HepG2 (cell line): ENCODE measurements around the gene CIAO2B. TPM values are rescaled to one million over a fixed set of nuclear protein-coding genes. Genes with fewer than 3 reads are reported as not detected.

ENCODE experiments used
- ARNT2 ChIP-seq: sonication (generic); formaldehyde crosslinking; IDR thresholded peaks from 2 replicates; pipeline ENCODE4 v1.8.0; 2022; ENCODE audit warnings: mild to moderate bottlenecking, low read depth, missing genetic modification reagents, moderate library complexity
- ASH2L ChIP-seq: fragments of 300-600, 200-600 bp; sonication (generic); IDR thresholded peaks from 2 replicates; pipeline ENCODE4 v1.7.0; 2017; ENCODE audit warnings: low read depth, mild to moderate bottlenecking, moderate library complexity, mixed read lengths, low read length; ENCODE audit not compliant: insufficient read length
- CBX1 ChIP-seq: IDR thresholded peaks from one replicate; pipeline ENCODE4 v1.6.1; 2016; ENCODE audit warnings: antibody characterized with exemption, low read depth
- HDAC6 ChIP-seq: fragments of 200-600 bp; sonication (generic); IDR thresholded peaks from 2 replicates; pipeline ENCODE4 v1.7.0; 2017; ENCODE audit warnings: mild to moderate bottlenecking, antibody characterized with exemption, low read length, low read depth
- HNRNPL ChIP-seq: fragments of 200-400 bp; formaldehyde crosslinking; IDR thresholded peaks from 2 replicates; pipeline ENCODE4 v1.6.1; 2017; ENCODE audit warnings: mild to moderate bottlenecking, low read depth, low read length
- HOXD1 ChIP-seq: sonication (generic); formaldehyde crosslinking; IDR thresholded peaks from 2 replicates; pipeline ENCODE4 v1.5.0; 2020; ENCODE audit warnings: missing genetic modification reagents
- IKZF1 ChIP-seq: fragments of 450-650 bp; IDR thresholded peaks from 2 replicates; pipeline ENCODE4 v1.7.1; 2016
- KDM4B ChIP-seq: sonication (generic); formaldehyde crosslinking; IDR thresholded peaks from 2 replicates; pipeline ENCODE4 v1.4.0; 2020; ENCODE audit warnings: missing genetic modification reagents
- MYC ChIP-seq: sonication (generic); formaldehyde crosslinking; IDR thresholded peaks from 2 replicates; pipeline ENCODE4 v1.9.0; 2021; ENCODE audit warnings: missing genetic modification reagents, borderline replicate concordance
- NR2F2 ChIP-seq: IDR thresholded peaks from 2 replicates; pipeline ENCODE4 v1.6.1; 2012; ENCODE audit warnings: low read depth, inconsistent platforms, borderline replicate concordance
- PTBP1 ChIP-seq: fragments of 200-400 bp; formaldehyde crosslinking; IDR thresholded peaks from 2 replicates; pipeline ENCODE4 v1.6.1; 2018; ENCODE audit warnings: low read length, low read depth; ENCODE audit not compliant: poor library complexity, severe bottlenecking
- SATB2 ChIP-seq: sonication (generic); formaldehyde crosslinking; IDR thresholded peaks from 2 replicates; pipeline ENCODE4 v1.5.0; 2020; ENCODE audit warnings: missing genetic modification reagents
- ZBTB42 ChIP-seq: sonication (generic); formaldehyde crosslinking; IDR thresholded peaks from 2 replicates; pipeline ENCODE4 v1.5.0; 2020; ENCODE audit warnings: mild to moderate bottlenecking, missing genetic modification reagents
- ZC3H4 ChIP-seq: sonication (generic); formaldehyde crosslinking; IDR thresholded peaks from 2 replicates; pipeline ENCODE4 v1.4.0; 2020; ENCODE audit warnings: missing genetic modification reagents, borderline replicate concordance
- ZFP62 ChIP-seq: sonication (generic); formaldehyde crosslinking; IDR thresholded peaks from 2 replicates; pipeline ENCODE4 v1.4.0; 2020; ENCODE audit warnings: missing genetic modification reagents
- ZIK1 ChIP-seq: sonication (generic); formaldehyde crosslinking; IDR thresholded peaks from 2 replicates; pipeline ENCODE4 v1.5.0; 2020; ENCODE audit warnings: mild to moderate bottlenecking, low read depth, missing genetic modification reagents, borderline replicate concordance
- ZNF256 ChIP-seq: sonication (generic); formaldehyde crosslinking; conservative IDR thresholded peaks from 2 replicates; pipeline ENCODE4 v1.4.0; 2020; ENCODE audit warnings: missing genetic modification reagents
- ZNF264 ChIP-seq: sonication (generic); formaldehyde crosslinking; IDR thresholded peaks from 2 replicates; pipeline ENCODE4 v1.4.0; 2020; ENCODE audit warnings: missing genetic modification reagents
- ZNF446 ChIP-seq: sonication (generic); formaldehyde crosslinking; IDR thresholded peaks from 2 replicates; pipeline ENCODE4 v1.5.0; 2020; ENCODE audit warnings: mild to moderate bottlenecking, missing genetic modification reagents
- ZNF562 ChIP-seq: sonication (generic); formaldehyde crosslinking; IDR thresholded peaks from 2 replicates; pipeline ENCODE4 v1.8.0; 2022; ENCODE audit warnings: missing genetic modification reagents, borderline replicate concordance
- ZNF883 ChIP-seq: sonication (generic); formaldehyde crosslinking; IDR thresholded peaks from 2 replicates; pipeline ENCODE4 v1.5.1; 2020; ENCODE audit warnings: mild to moderate bottlenecking, missing genetic modification reagents; ENCODE audit errors: not compliant biosample characterization
- ZSCAN20 ChIP-seq: sonication (generic); formaldehyde crosslinking; IDR thresholded peaks from 2 replicates; pipeline ENCODE4 v1.4.0; 2020; ENCODE audit warnings: missing genetic modification reagents, mild to moderate bottlenecking, borderline replicate concordance
- polyA plus RNA-seq, 8 experiments: library from polyadenylated mRNA; depleted of rRNA in 3 of 8; stranded (reverse) in 7 of 8; unstranded in 1 of 8; fragments of >200 nt; fragmentation: Illumina TruSeq in 4 of 8; extraction: Trizol in 4 of 8; gene quantifications; 2 replicates each; pipeline versions ENCODE4 v1.2.1 to v1.2.3, GENCODE V29; 2011 to 2016; ENCODE audit warnings: low read depth in 4 of 8, missing spikeins in 1 of 8, mixed read lengths in 1 of 8; ENCODE audit not compliant: insufficient read depth in 1 of 8
- total RNA-seq, 5 experiments: library from RNA; depleted of rRNA; stranded (reverse); fragments of >200 nt; fragmentation: Illumina TruSeq; extraction: Trizol; gene quantifications; 2 replicates each; pipeline ENCODE4 v1.2.3, GENCODE V29; 2016; ENCODE audit warnings: low read depth in 1 of 5
- TF ChIP-seq, protein P1 (sequence below): sonication (generic); formaldehyde crosslinking; IDR thresholded peaks from 2 replicates; pipeline ENCODE4 v1.4.0; 2020; ENCODE audit warnings: missing genetic modification reagents
- TF ChIP-seq, protein P2 (sequence below): IDR thresholded peaks from 2 replicates; pipeline ENCODE4 v1.6.1; 2016
- TF ChIP-seq, protein P3 (sequence below): sonication (generic); formaldehyde crosslinking; IDR thresholded peaks from 2 replicates; pipeline ENCODE4 v1.8.1; 2022; ENCODE audit warnings: mild to moderate bottlenecking, missing genetic modification reagents
- TF ChIP-seq, protein P4 (sequence below): sonication (generic); formaldehyde crosslinking; IDR thresholded peaks from 2 replicates; pipeline ENCODE4 v1.8.1; 2022; ENCODE audit warnings: low read depth, mild to moderate bottlenecking, missing genetic modification reagents
- TF ChIP-seq, protein P5 (sequence below): IDR thresholded peaks from 2 replicates; pipeline ENCODE4 v1.6.1; 2012; ENCODE audit warnings: inconsistent platforms

Gene CIAO2B
- total and polyA plus RNA-seq, 2 of the 13 experiments (the other 11 are each of a cell fraction or from before 2014, with no cell fraction given): 157 to 293 TPM

DNA sequence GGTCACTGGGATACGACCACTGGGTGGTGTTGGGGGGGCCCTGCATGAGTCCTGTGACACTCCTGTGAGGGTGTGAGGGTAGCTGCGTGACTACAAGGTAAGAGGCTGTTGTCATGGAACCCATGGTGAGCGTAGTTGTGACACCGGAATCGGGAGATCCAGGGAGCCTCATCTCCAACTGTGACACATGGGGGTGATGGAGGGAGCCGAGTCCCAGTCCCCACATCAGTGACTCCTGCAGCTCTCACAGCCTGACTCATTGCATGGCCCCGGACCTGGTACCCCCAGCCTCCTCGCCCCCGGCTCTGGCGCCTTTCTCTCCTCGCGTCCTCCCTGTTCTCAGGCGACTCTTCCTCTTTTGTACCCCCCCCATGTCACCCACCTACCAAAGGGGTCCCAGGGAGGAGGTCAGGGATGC lies 29.8 kb downstream of the CIAO2B start (continued):
- TF ChIP-seq ZNF446: no peak
- TF ChIP-seq ASH2L: no peak
- TF ChIP-seq KDM4B (CRISPR knock-in tag): no peak
- TF ChIP-seq ZNF256 (CRISPR knock-in tag): no peak
- no peak for TF ChIP-seq ARNT2 (CRISPR knock-in tag)
- TF ChIP-seq, protein P1, sequence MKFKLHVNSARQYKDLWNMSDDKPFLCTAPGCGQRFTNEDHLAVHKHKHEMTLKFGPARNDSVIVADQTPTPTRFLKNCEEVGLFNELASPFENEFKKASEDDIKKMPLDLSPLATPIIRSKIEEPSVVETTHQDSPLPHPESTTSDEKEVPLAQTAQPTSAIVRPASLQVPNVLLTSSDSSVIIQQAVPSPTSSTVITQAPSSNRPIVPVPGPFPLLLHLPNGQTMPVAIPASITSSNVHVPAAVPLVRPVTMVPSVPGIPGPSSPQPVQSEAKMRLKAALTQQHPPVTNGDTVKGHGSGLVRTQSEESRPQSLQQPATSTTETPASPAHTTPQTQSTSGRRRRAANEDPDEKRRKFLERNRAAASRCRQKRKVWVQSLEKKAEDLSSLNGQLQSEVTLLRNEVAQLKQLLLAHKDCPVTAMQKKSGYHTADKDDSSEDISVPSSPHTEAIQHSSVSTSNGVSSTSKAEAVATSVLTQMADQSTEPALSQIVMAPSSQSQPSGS (CRISPR knock-in tag): no peak
- TF ChIP-seq ZNF264 (CRISPR knock-in tag): no peak
- TF ChIP-seq HNRNPL: 0 out of 2 replicates have a peak, but pooled peaks have one; percentile 9
- TF ChIP-seq ZNF562: no peak
- TF ChIP-seq, protein P2, sequence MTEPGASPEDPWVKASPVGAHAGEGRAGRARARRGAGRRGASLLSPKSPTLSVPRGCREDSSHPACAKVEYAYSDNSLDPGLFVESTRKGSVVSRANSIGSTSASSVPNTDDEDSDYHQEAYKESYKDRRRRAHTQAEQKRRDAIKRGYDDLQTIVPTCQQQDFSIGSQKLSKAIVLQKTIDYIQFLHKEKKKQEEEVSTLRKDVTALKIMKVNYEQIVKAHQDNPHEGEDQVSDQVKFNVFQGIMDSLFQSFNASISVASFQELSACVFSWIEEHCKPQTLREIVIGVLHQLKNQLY (CRISPR knock-in tag): no peak
- no peak for TF ChIP-seq ZNF883 (CRISPR knock-in tag)
- no peak for TF ChIP-seq SATB2
- no peak for TF ChIP-seq MYC
- no peak for TF ChIP-seq HDAC6
- TF ChIP-seq ZFP62 (CRISPR knock-in tag): no peak
- TF ChIP-seq NR2F2: no peak
- TF ChIP-seq, protein P3, sequence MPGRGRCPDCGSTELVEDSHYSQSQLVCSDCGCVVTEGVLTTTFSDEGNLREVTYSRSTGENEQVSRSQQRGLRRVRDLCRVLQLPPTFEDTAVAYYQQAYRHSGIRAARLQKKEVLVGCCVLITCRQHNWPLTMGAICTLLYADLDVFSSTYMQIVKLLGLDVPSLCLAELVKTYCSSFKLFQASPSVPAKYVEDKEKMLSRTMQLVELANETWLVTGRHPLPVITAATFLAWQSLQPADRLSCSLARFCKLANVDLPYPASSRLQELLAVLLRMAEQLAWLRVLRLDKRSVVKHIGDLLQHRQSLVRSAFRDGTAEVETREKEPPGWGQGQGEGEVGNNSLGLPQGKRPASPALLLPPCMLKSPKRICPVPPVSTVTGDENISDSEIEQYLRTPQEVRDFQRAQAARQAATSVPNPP (CRISPR knock-in tag): no peak
- TF ChIP-seq ZBTB42 (CRISPR knock-in tag): no peak
- TF ChIP-seq PTBP1: no peak
- TF ChIP-seq, protein P4, sequence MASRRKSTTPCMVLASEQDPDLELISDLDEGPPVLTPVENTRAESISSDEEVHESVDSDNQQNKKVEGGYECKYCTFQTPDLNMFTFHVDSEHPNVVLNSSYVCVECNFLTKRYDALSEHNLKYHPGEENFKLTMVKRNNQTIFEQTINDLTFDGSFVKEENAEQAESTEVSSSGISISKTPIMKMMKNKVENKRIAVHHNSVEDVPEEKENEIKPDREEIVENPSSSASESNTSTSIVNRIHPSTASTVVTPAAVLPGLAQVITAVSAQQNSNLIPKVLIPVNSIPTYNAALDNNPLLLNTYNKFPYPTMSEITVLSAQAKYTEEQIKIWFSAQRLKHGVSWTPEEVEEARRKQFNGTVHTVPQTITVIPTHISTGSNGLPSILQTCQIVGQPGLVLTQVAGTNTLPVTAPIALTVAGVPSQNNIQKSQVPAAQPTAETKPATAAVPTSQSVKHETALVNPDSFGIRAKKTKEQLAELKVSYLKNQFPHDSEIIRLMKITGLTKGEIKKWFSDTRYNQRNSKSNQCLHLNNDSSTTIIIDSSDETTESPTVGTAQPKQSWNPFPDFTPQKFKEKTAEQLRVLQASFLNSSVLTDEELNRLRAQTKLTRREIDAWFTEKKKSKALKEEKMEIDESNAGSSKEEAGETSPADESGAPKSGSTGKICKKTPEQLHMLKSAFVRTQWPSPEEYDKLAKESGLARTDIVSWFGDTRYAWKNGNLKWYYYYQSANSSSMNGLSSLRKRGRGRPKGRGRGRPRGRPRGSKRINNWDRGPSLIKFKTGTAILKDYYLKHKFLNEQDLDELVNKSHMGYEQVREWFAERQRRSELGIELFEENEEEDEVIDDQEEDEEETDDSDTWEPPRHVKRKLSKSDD (CRISPR knock-in tag): peak; percentile 33; the same call in 1 of the 2 replicates
- TF ChIP-seq, protein P5, sequence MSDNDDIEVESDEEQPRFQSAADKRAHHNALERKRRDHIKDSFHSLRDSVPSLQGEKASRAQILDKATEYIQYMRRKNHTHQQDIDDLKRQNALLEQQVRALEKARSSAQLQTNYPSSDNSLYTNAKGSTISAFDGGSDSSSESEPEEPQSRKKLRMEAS: peak; percentile 1; the same call in 1 of the 2 replicates
- TF ChIP-seq ZSCAN20 (CRISPR knock-in tag): no peak
- TF ChIP-seq CBX1: no peak
- TF ChIP-seq ZIK1: no peak
- no peak for TF ChIP-seq HOXD1 (CRISPR knock-in tag)
- TF ChIP-seq ZC3H4: no peak
- no peak for TF ChIP-seq IKZF1
